H1 (cell line): ENCODE results near the gene LRRC30. TPM values are rescaled to one million over a fixed set of nuclear protein-coding genes. Genes with fewer than 3 reads are reported as not detected.

Experiments used
- CTCF ChIA-PET: fragments of 300-600 bp; sonication (Branson Sonifier 250); formaldehyde crosslinking; loops from one replicate; lab custom pipeline; 2021; ENCODE audit not compliant: partially characterized antibody; lab: Charles Lee
- POLR2A ChIA-PET: fragments of 300-600 bp; sonication (Branson Sonifier 250); formaldehyde crosslinking; loops from one replicate; lab custom pipeline; 2021; ENCODE audit warnings: inconsistent platforms; ENCODE audit not compliant: partially characterized antibody; lab: Charles Lee
- DNase-seq, 2 experiments: peaks; one replicate each; pipeline versions ENCODE4 v3.0.0 to v3.0.0-alpha.2; 2010 to 2022; ENCODE audit warnings: low spot score in 2 of 2, low read depth in 1 of 2, mixed read lengths in 1 of 2
- FAIRE-seq: peaks from 2 replicates; lab custom pipeline; 2011; peaks lifted over from hg19 to GRCh38; lab: Jason Lieb, UNC
- H2AFZ ChIP-seq: 2 replicates; pipeline ENCODE4 v1.8.1; 2012; ENCODE audit warnings: low read length, inconsistent platforms
- H2AK5ac ChIP-seq: 2 replicates; pipeline ENCODE4 v1.6.1; 2013; ENCODE audit warnings: low read depth, low read length
- H2BK120ac ChIP-seq: replicated peaks from 2 replicates; pipeline ENCODE3; 2013; ENCODE audit warnings: low read depth, low read length, inconsistent platforms
- H2BK12ac ChIP-seq: 2 replicates; pipeline ENCODE4 v1.6.1; 2013; ENCODE audit warnings: low read depth, low read length
- H2BK15ac ChIP-seq: 2 replicates; pipeline ENCODE4 v1.6.1; 2013; ENCODE audit warnings: low read length
- H2BK20ac ChIP-seq: 2 replicates; pipeline ENCODE4 v1.6.1; 2013; ENCODE audit warnings: low read length
- H2BK5ac ChIP-seq: 2 replicates; pipeline ENCODE4 v1.6.1; 2013; ENCODE audit warnings: low read depth, low read length
- H3K14ac ChIP-seq: 2 replicates; pipeline ENCODE4 v1.6.1; 2013; ENCODE audit warnings: inconsistent platforms; ENCODE audit not compliant: insufficient read length
- H3K18ac ChIP-seq: 2 replicates; pipeline ENCODE4 v1.6.1; 2013; ENCODE audit warnings: low read length; ENCODE audit errors: extremely low read depth
- H3K23ac ChIP-seq: 2 replicates; pipeline ENCODE4 v1.6.1; 2013; ENCODE audit warnings: inconsistent platforms; ENCODE audit not compliant: insufficient read length
- H3K23me2 ChIP-seq: 2 replicates; pipeline ENCODE4 v1.6.1; 2013; ENCODE audit warnings: low read depth, low read length
- H3K27ac ChIP-seq: 2 replicates; pipeline ENCODE4 v1.6.1; 2011; ENCODE audit warnings: low read depth, low read length, inconsistent platforms
- H3K27me3 ChIP-seq, 4 experiments: replicated peaks in 1 of 4; 1 replicate in 1 of 4; 2 replicates in 3 of 4; pipeline versions ENCODE4 v1.6.1 to v1.8.1; 2011 to 2013; ENCODE audit warnings: low read length in 3 of 4, mild to moderate bottlenecking in 3 of 4, inconsistent platforms in 2 of 4, mixed read lengths in 2 of 4, moderate library complexity in 1 of 4; ENCODE audit not compliant: control insufficient read depth in 3 of 4, insufficient read depth in 3 of 4; ENCODE audit errors: extremely low read depth in 1 of 4
- H3K36me3 ChIP-seq, 4 experiments: 2 replicates each; pipeline versions ENCODE4 v1.6.1 to v1.8.1; 2011 to 2013; ENCODE audit warnings: mild to moderate bottlenecking in 4 of 4, low read length in 3 of 4, moderate library complexity in 2 of 4, control low read depth in 1 of 4, inconsistent platforms in 1 of 4; ENCODE audit not compliant: insufficient read depth in 4 of 4, control insufficient read depth in 2 of 4
- H3K4ac ChIP-seq: replicated peaks from 2 replicates; pipeline ENCODE3; 2013; ENCODE audit warnings: low read length, low read depth, mixed read lengths, inconsistent platforms; ENCODE audit not compliant: insufficient read length
- H3K4me1 ChIP-seq, 4 experiments: replicated peaks in 1 of 4; 1 replicate in 1 of 4; 2 replicates in 3 of 4; pipeline versions ENCODE4 v1.6.1 to v1.8.1; 2011 to 2013; ENCODE audit warnings: low read length in 3 of 4, inconsistent platforms in 2 of 4, mixed read lengths in 1 of 4; ENCODE audit not compliant: insufficient read depth in 4 of 4, control insufficient read depth in 3 of 4
- H3K4me2 ChIP-seq, 2 experiments: 2 replicates each; pipeline versions ENCODE4 v1.6.1 to v1.8.1; 2011 to 2013; ENCODE audit warnings: low read depth in 2 of 2, low read length in 2 of 2, control low read depth in 1 of 2, inconsistent platforms in 1 of 2, mild to moderate bottlenecking in 1 of 2; ENCODE audit not compliant: insufficient read depth in 1 of 2
- H3K4me3 ChIP-seq, 4 experiments: fragments of 200-600, 300-600 bp in 1 of 4; sonication (generic), shearing (Covaris generic), sonication (Bioruptor Twin) in 1 of 4; 2 replicates each; pipeline versions ENCODE4 v1.5.1 to v1.8.1; 2011 to 2016; ENCODE audit warnings: low read length in 4 of 4, low read depth in 3 of 4, control low read depth in 2 of 4, inconsistent platforms in 2 of 4, mild to moderate bottlenecking in 2 of 4, mixed read lengths in 1 of 4, moderate library complexity in 1 of 4; ENCODE audit not compliant: insufficient read depth in 2 of 4; ENCODE audit errors: extremely low read depth in 1 of 4
- H3K56ac ChIP-seq: replicated peaks from 2 replicates; pipeline ENCODE3; 2013; ENCODE audit warnings: low read depth, mild to moderate bottlenecking, mixed read lengths, low read length, inconsistent platforms; ENCODE audit not compliant: insufficient read length
- H3K79me1 ChIP-seq: 2 replicates; pipeline ENCODE4 v1.6.1; 2013; ENCODE audit warnings: low read depth, low read length, control low read depth
- H3K79me2 ChIP-seq, 2 experiments: 2 replicates each; pipeline versions ENCODE4 v1.6.1 to v1.8.1; 2012 to 2013; ENCODE audit warnings: low read length in 2 of 2, mild to moderate bottlenecking in 2 of 2, inconsistent platforms in 1 of 2; ENCODE audit not compliant: insufficient read depth in 2 of 2, control insufficient read depth in 1 of 2
- H3K9ac ChIP-seq, 4 experiments: replicated peaks in 1 of 4; 1 replicate in 1 of 4; 2 replicates in 3 of 4; pipeline versions ENCODE4 v1.6.1 to v1.8.1; 2011 to 2013; ENCODE audit warnings: low read depth in 3 of 4, low read length in 3 of 4, control low read depth in 2 of 4, mild to moderate bottlenecking in 2 of 4, moderate library complexity in 2 of 4, inconsistent platforms in 1 of 4; ENCODE audit errors: extremely low read depth in 1 of 4
- H3K9me3 ChIP-seq, 2 experiments: 2 replicates each; pipeline versions ENCODE4 v1.6.1 to v1.8.1; 2012 to 2013; ENCODE audit warnings: mild to moderate bottlenecking in 2 of 2, moderate library complexity in 2 of 2, control low read depth in 1 of 2, inconsistent platforms in 1 of 2, low read depth in 1 of 2, low read length in 1 of 2, mixed read lengths in 1 of 2; ENCODE audit not compliant: insufficient read depth in 2 of 2
- H4K20me1 ChIP-seq, 2 experiments: replicated peaks in 1 of 2; 2 replicates each; pipeline versions ENCODE3 to v1.8.1; 2011 to 2013; ENCODE audit warnings: inconsistent platforms in 2 of 2, low read length in 2 of 2, mild to moderate bottlenecking in 1 of 2; ENCODE audit not compliant: insufficient read depth in 2 of 2, control insufficient read depth in 1 of 2
- H4K5ac ChIP-seq: 2 replicates; pipeline ENCODE4 v1.6.1; 2013; ENCODE audit warnings: low read length, low read depth, mixed read lengths, inconsistent platforms; ENCODE audit not compliant: insufficient read length
- H4K8ac ChIP-seq: 2 replicates; pipeline ENCODE4 v1.8.0; 2013; ENCODE audit warnings: mild to moderate bottlenecking, moderate library complexity, low read length, inconsistent platforms; ENCODE audit not compliant: insufficient read depth; ENCODE audit errors: extremely low read depth
- H4K91ac ChIP-seq: replicated peaks from 2 replicates; pipeline ENCODE3; 2013; ENCODE audit warnings: low read length, mixed read lengths, inconsistent platforms; ENCODE audit not compliant: insufficient read length
- EP300 ChIP-seq, 2 experiments: IDR thresholded peaks; 1 replicate in 1 of 2; 2 replicates in 1 of 2; pipeline ENCODE4 v1.6.1; 2011 to 2012; ENCODE audit warnings: low read depth in 2 of 2, low read length in 2 of 2, mild to moderate bottlenecking in 2 of 2, borderline replicate concordance in 1 of 2, inconsistent platforms in 1 of 2, moderate library complexity in 1 of 2
- RAD21 ChIP-seq, 2 experiments: IDR thresholded peaks in 1 of 2; conservative IDR thresholded peaks in 1 of 2; 2 replicates each; pipeline ENCODE4 v1.6.1; 2011; ENCODE audit warnings: low read depth in 2 of 2, low read length in 2 of 2, improper control_type of control experiment in 1 of 2, inconsistent platforms in 1 of 2, mild to moderate bottlenecking in 1 of 2, moderate library complexity in 1 of 2
- SP4 ChIP-seq: IDR thresholded peaks from 2 replicates; pipeline ENCODE4 v1.6.1; 2012; ENCODE audit warnings: low read length, inconsistent platforms
- SRF ChIP-seq: IDR thresholded peaks from 2 replicates; pipeline ENCODE4 v1.6.1; 2011; ENCODE audit warnings: mild to moderate bottlenecking, low read depth, low read length, moderate library complexity
- YY1 ChIP-seq: IDR thresholded peaks from 2 replicates; pipeline ENCODE4 v1.6.1; 2011; ENCODE audit warnings: low read depth, mild to moderate bottlenecking, low read length
- WGBS, 2 experiments: shearing (Covaris generic) in 1 of 2; methylation state at CpG; one replicate each; pipeline versions ENCODE4 v1.1.6 to v1.1.7; 2013 to 2015; ENCODE audit warnings: low lambda C conversion rate in 2 of 2, mixed read lengths in 2 of 2, inconsistent platforms in 1 of 2, low coverage in 1 of 2, missing lambda C conversion rate in 1 of 2; ENCODE audit not compliant: insufficient replicate concordance in 2 of 2, insufficient coverage in 1 of 2, insufficient read length in 1 of 2; ENCODE audit errors: extremely low coverage in 1 of 2, missing lambda C conversion rate in 1 of 2; 5-methylcytosine and 5-hydroxymethylcytosine counted together
- polyA plus RNA-seq, 7 experiments: library from polyadenylated mRNA; depleted of rRNA in 3 of 7; stranded (reverse) in 5 of 7; unstranded in 2 of 7; fragments of >200 nt in 5 of 7; fragments of 200-250 nt in 2 of 7; gene quantifications; 1 replicate in 5 of 7; 2 replicates in 1 of 7; 4 replicates in 1 of 7; pipeline versions ENCODE4 v1.2.1 to v1.2.3, GENCODE V29; 2011 to 2013; ENCODE audit warnings: missing spikeins in 2 of 7, mixed read lengths in 2 of 7
- total RNA-seq: library from RNA; stranded (reverse); fragmentation: NEBNext Ultra II Directional; extraction: Animal tissue kit (Norgen Biotek cat#: 25700); gene quantifications from 2 replicates; pipeline ENCODE4 v1.2.1, GENCODE V29; 2021
- TF ChIP-seq, protein P1 (sequence below): IDR thresholded peaks from 2 replicates; pipeline ENCODE4 v1.6.1; 2012; ENCODE audit warnings: inconsistent platforms

LRRC30 gene
- total and polyA plus RNA-seq, 2 of the 8 experiments (the other 6 are each of a cell fraction or from before 2014, with no cell fraction given), result not detected

DNA sequence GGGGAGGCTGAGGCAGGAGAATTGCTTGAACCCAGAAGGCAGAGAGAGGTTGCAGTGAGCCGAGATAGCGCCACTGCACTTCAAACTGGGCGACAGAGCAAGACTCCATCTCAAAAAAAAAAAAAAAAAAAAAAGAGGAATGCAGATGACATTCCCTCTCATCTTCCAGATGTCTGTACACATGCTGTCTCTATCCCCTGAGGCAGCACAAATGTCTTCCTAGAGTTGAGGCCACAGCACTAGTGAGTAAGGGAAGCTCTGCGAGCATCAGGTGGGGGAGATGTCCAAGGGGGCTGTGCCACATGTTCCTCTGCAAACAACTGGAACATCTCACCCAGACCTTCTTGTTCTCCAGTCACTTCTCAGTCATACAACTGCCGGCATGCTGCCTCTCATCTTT lies 35.6 kb upstream of the LRRC30 start:
- no peak for FAIRE-seq
- Histone ChIP-seq H3K23me2 (no peaks in the 10 kb centered on the region), H3K4me1 (no peaks in the 10 kb centered on the region), H3K79me1 (no peaks in the 10 kb centered on the region), H3K9ac (no peak overlapping the region), H2BK5ac (no peak overlapping the region), H3K27ac (no peak overlapping the region), H3K56ac (no peak overlapping the region), H3K36me3 (no peaks in the 10 kb centered on the region), H4K20me1 (no peaks in the 10 kb centered on the region), H3K4me2 (no peak overlapping the region), H4K5ac (no peak overlapping the region), H4K8ac (no peak overlapping the region), H3K18ac (no peak overlapping the region), H3K14ac (no peak overlapping the region), H2AK5ac (no peak overlapping the region), H3K9me3 (no peaks in the 10 kb centered on the region), H4K91ac (no peak overlapping the region), H2BK15ac (no peak overlapping the region), H3K4ac (no peak overlapping the region), H3K4me3 (no peak overlapping the region), H2BK120ac (no peak overlapping the region), H2BK20ac (no peak overlapping the region), H2BK12ac (no peak overlapping the region), H3K79me2 (no peaks in the 10 kb centered on the region), H3K27me3 (no peaks in the 10 kb centered on the region), H2AFZ (no peak overlapping the region), H3K23ac (no peak overlapping the region)
- no peak for DNase-seq
- WGBS, 2 experiments, result 79% methylated on average over 2 of the region's 5 CpGs; no CpG with 5 or more reads in 1 of the 2 experiments
- CTCF ChIA-PET, result interaction anchor here (0.6 to 2.6 kb wide), 3 partner anchors 10 to 31 kb away, joined by 3 to 8 read pairs (median 5); no protein-coding TSS in a partner anchor
- TF ChIP-seq, protein P1, sequence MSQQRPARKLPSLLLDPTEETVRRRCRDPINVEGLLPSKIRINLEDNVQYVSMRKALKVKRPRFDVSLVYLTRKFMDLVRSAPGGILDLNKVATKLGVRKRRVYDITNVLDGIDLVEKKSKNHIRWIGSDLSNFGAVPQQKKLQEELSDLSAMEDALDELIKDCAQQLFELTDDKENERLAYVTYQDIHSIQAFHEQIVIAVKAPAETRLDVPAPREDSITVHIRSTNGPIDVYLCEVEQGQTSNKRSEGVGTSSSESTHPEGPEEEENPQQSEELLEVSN, result no peak
- TF ChIP-seq YY1, result no peak
- TF ChIP-seq RAD21 (IDR thresholded peaks at IDR 0.05 in 1 of 2, conservative IDR thresholded peaks at IDR 0.05 in 1 of 2; ENCODE audit: low read depth in 2 of 2, low read length in 2 of 2), result no peak
- TF ChIP-seq SRF, result no peak
- TF ChIP-seq SP4, result no peak
- TF ChIP-seq EP300 (IDR thresholded peaks at IDR 0.05; ENCODE audit: borderline replicate concordance in 1 of 2, low read depth in 2 of 2, low read length in 2 of 2), result no peak
- POLR2A ChIA-PET, result no interaction called here
